Activated naive CD4-positive, alpha-beta T cell treated with anti-CD3 and anti-CD28 coated beads for 36 hours (primary cell): ENCODE results near the gene RHBDD1. TPM values are rescaled to one million over a fixed set of nuclear protein-coding genes. Genes with fewer than 3 reads are reported as not detected.
"Not testable (repeated sequence)": the region's sequence is repeated elsewhere in the genome, so short reads cannot be mapped to it uniquely, and the experiment has no call there.

Experiments used
- CTCF ChIA-PET: fragments of 350-600 bp; sonication (Branson Sonifier 250); formaldehyde crosslinking; loops from one replicate; lab custom pipeline; 2021; ENCODE audit warnings: antibody characterized with exemption; lab: Charles Lee
- DNase-seq: peaks from one replicate; pipeline ENCODE4 v3.0.0-alpha.2; 2020
- H3K27ac Mint-ChIP-seq: one replicate; pipeline ENCODE4 v1.8.0; 2021; ENCODE audit warnings: mild to moderate bottlenecking, mixed read lengths
- H3K27me3 Mint-ChIP-seq: one replicate; pipeline ENCODE4 v1.8.0; 2021; ENCODE audit warnings: low read depth, mixed read lengths
- H3K36me3 Mint-ChIP-seq: one replicate; pipeline ENCODE4 v1.8.0; 2021; ENCODE audit warnings: low read depth, mixed read lengths
- H3K4me1 Mint-ChIP-seq: one replicate; pipeline ENCODE4 v1.8.0; 2021; ENCODE audit warnings: low read depth, mixed read lengths
- H3K4me3 Mint-ChIP-seq: one replicate; pipeline ENCODE4 v1.8.0; 2021; ENCODE audit warnings: mild to moderate bottlenecking, moderate library complexity, mixed read lengths
- H3K9me3 Mint-ChIP-seq: one replicate; pipeline ENCODE4 v1.8.0; 2021; ENCODE audit warnings: mixed read lengths
- intact Hi-C: fragments of 100-400 bp; cut with micrococcal nuclease; formaldehyde crosslinking; loops from one replicate; pipeline ENCODE4 v1.15.1; 2023
- total RNA-seq, 2 experiments: library from RNA; stranded (reverse); gene quantifications; one replicate each; pipeline ENCODE4 v1.2.3, GENCODE V29; 2021

Gene RHBDD1
- total RNA-seq, 2 experiments from 2014 or later: 42.6 to 43.3 TPM

DNA sequence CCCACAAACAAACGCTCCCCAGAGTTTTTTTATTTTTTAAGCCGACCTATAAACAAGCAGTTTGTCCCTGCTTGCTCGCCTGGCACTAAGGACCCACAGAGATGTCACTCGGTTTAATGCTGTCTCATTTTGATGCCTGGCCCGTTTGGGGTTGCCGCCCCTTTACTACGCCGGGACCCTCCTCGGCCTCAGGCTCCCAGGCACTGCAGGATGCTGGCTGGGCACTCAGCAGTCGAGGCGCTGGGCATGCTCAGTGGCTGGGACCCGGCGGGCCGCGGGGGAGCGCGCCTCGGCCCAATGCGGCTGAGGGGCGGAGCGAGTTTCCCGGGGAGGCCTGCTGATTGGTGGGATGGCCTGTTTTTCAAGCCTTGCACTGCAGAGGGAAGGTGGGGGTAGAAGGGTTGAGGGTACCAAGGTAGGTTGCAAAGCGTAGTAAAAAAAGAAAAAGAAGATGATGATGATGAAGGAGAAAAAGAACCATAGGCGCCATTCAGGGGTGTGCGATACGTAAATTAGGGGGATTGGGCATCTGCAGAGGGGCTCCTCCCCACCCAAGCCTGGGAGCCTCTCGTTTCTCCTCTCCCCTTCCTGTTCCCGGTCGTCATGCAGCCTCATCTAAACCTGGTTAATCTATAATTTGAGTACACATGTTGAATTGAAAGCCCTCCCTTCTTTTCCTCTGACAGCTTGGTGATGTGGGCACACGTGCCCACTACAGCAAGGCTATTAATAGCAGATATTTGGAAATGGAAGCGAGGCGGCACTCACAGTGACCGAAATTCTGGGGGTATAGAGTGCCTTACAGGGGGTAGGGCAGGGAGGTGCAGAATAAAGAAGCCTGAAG is 34.7 kb upstream of the RHBDD1 start:
- H3K27ac Mint-ChIP-seq: peak overlapping the region; percentile 51
- no peaks in the 10 kb centered on the region for H3K9me3 Mint-ChIP-seq
- CTCF ChIA-PET: interaction anchor here (0.6 to 2.3 kb wide), 10 partner anchors 8 to 585 kb away, joined by 3 to 8 read pairs (median 5); no protein-coding TSS in a partner anchor
- peak; percentile 85 for DNase-seq
- peaks cover 17% of the 10 kb centered on the region for H3K4me1 Mint-ChIP-seq
- intact Hi-C loops: loop anchor here (1.0 to 5.0 kb wide), 3 partner anchors 34 to 436 kb away; no protein-coding TSS in a partner anchor
- H3K36me3 Mint-ChIP-seq: peaks cover 8% of the 10 kb centered on the region
- H3K4me3 Mint-ChIP-seq: peak overlapping the region; percentile 83
- peaks cover 7% of the 10 kb centered on the region for H3K27me3 Mint-ChIP-seq

GRCh38 chr2:226802573-226802972 is 33.3 kb upstream of the RHBDD1 start:
- H3K36me3 Mint-ChIP-seq: peaks cover 4% of the 10 kb centered on the region
- peaks cover 17% of the 10 kb centered on the region for H3K4me1 Mint-ChIP-seq
- DNase-seq: no peak
- no peak overlapping the region for H3K4me3 Mint-ChIP-seq
- H3K27me3 Mint-ChIP-seq: peaks cover 10% of the 10 kb centered on the region
- intact Hi-C loops: loop anchor here (1.0 to 5.0 kb wide), 7 partner anchors 183 to 1134 kb away; no protein-coding TSS in a partner anchor
- CTCF ChIA-PET: interaction anchor here (0.6 to 2.2 kb wide), 37 partner anchors 8 to 1137 kb away, joined by 3 to 14 read pairs (median 4); partner anchors contain the start of gene RHBDD1
- H3K27ac Mint-ChIP-seq: no peak overlapping the region
- no peaks in the 10 kb centered on the region for H3K9me3 Mint-ChIP-seq

- CTCF ChIA-PET: interaction anchor here (0.6 to 2.2 kb wide), 18 partner anchors 14 to 1134 kb away, joined by 3 to 14 read pairs (median 4); partner anchors contain the start of gene RHBDD1
- H3K27me3 Mint-ChIP-seq: peaks cover 15% of the 10 kb centered on the region
- DNase-seq: no peak
These were observed 32.4 kb upstream of the RHBDD1 start for GRCh38 chr2:226803410-226803809.

DNA sequence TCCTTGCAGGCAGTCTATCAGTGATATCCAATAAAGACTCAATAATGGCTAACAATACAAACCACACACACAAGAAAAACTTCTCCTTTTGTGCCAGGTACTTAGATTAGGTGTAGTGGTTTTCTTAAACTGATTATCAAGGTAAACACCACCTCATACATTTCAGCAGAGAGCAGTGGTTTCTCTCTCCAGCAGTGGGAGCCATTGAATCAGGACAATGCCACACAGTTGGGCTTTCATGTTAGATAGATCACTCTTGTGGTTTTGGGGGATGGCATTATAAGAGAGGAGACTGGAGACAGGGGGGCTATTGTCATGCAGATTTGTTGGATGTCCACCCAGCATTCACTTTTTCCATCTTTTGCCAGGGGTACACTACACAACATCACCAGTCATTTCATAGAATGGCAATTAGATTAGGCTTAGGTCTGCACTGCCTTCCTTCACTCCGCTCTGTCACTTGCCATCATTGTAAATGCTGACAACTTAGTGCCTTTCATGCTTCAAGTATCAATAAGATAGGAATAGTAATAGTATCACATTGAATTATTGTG is 22.6 kb upstream of the RHBDD1 start:
- CTCF ChIA-PET: no interaction called here
- Mint-ChIP-seq H3K36me3 (no peaks in the 10 kb centered on the region), H3K4me3 (no peak overlapping the region), H3K27ac (no peak overlapping the region), H3K9me3 (no peaks in the 10 kb centered on the region), H3K4me1 (no peaks in the 10 kb centered on the region), H3K27me3 (peaks cover 17% of the 10 kb centered on the region)
- peak; percentile 24 for DNase-seq
- intact Hi-C loops: loop anchor here (1.0 kb wide), 2 partner anchors 172 to 294 kb away; no protein-coding TSS in a partner anchor

More at GRCh38 chr2:226803410-226803809, 32.4 kb upstream of the RHBDD1 start:
- H3K4me3 Mint-ChIP-seq: no peak overlapping the region
- H3K4me1 Mint-ChIP-seq: peaks cover 17% of the 10 kb centered on the region
- H3K36me3 Mint-ChIP-seq: no peaks in the 10 kb centered on the region
- H3K27ac Mint-ChIP-seq: no peak overlapping the region
- no peaks in the 10 kb centered on the region for H3K9me3 Mint-ChIP-seq
- intact Hi-C loops: loop anchor here (5.0 kb wide), 2 partner anchors 316 to 434 kb away; no protein-coding TSS in a partner anchor

DNA sequence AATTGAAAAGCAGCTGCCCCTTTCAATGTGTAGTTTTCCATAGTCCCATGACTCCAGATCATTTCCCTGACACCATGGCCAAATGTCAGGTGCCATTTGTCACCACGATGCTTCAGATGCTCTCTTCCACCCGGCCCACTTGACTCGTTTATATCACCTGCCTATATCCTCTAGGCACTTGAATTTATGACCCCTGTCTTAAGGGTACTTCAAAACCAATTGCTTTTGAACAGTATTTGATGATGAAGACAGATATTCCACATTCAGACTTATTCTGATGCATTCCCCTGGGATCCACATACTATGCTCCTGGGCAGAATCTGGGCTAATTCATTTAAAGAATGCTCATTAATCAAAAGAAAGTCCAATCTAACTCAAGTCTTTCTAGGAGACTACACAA is 16.9 kb upstream of the RHBDD1 start:
- Mint-ChIP-seq H3K27me3 (peaks cover 13% of the 10 kb centered on the region), H3K36me3 (peaks cover 2% of the 10 kb centered on the region), H3K4me3 (no peak overlapping the region), H3K9me3 (peaks cover 3% of the 10 kb centered on the region), H3K4me1 (no peaks in the 10 kb centered on the region), H3K27ac (no peak overlapping the region)
- no peak for DNase-seq
- intact Hi-C loops: no loop called here
- CTCF ChIA-PET: no interaction called here

DNA sequence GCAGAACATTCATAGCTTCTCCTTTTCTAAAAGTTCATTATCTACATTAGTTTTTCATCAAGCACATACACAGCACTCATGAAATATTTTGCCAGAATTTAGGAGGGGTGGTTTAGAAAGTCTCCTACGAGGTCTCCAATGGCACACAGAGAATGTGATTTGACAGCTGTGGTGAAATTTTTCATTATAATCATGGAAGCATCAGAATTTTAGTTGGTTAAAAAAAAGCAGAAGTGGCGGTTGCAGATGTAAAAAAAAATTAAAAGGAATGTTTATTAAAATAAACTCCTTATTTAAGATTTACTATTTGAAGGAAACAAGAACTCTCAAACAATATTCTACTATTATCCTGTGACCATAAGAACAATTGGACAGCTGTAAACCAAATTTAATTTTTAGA is 10.8 kb upstream of the RHBDD1 start:
- Mint-ChIP-seq H3K36me3 (peaks cover 2% of the 10 kb centered on the region), H3K27ac (no peak overlapping the region), H3K27me3 (peaks cover 3% of the 10 kb centered on the region), H3K9me3 (peaks cover 3% of the 10 kb centered on the region), H3K4me3 (no peak overlapping the region), H3K4me1 (peaks cover 14% of the 10 kb centered on the region)
- CTCF ChIA-PET: interaction anchor here (0.6 kb wide), 1 partner anchor 18 kb away, joined by 3 read pairs; no protein-coding TSS in a partner anchor
- no peak for DNase-seq
- intact Hi-C loops: no loop called here

- intact Hi-C loops: no loop called here
- DNase-seq: no peak
- no peak overlapping the region for H3K27ac Mint-ChIP-seq
- CTCF ChIA-PET: interaction anchor here (1.2 kb wide), 1 partner anchor 26 kb away, joined by 4 read pairs; no protein-coding TSS in a partner anchor
- peaks cover 4% of the 10 kb centered on the region for H3K9me3 Mint-ChIP-seq
- no peaks in the 10 kb centered on the region for H3K27me3 Mint-ChIP-seq
- H3K4me1 Mint-ChIP-seq: peaks cover 29% of the 10 kb centered on the region
- H3K4me3 Mint-ChIP-seq: no peak overlapping the region
- H3K36me3 Mint-ChIP-seq: peaks cover 20% of the 10 kb centered on the region
These were observed 7.7 kb upstream of the RHBDD1 start for GRCh38 chr2:226828191-226828590.

DNA sequence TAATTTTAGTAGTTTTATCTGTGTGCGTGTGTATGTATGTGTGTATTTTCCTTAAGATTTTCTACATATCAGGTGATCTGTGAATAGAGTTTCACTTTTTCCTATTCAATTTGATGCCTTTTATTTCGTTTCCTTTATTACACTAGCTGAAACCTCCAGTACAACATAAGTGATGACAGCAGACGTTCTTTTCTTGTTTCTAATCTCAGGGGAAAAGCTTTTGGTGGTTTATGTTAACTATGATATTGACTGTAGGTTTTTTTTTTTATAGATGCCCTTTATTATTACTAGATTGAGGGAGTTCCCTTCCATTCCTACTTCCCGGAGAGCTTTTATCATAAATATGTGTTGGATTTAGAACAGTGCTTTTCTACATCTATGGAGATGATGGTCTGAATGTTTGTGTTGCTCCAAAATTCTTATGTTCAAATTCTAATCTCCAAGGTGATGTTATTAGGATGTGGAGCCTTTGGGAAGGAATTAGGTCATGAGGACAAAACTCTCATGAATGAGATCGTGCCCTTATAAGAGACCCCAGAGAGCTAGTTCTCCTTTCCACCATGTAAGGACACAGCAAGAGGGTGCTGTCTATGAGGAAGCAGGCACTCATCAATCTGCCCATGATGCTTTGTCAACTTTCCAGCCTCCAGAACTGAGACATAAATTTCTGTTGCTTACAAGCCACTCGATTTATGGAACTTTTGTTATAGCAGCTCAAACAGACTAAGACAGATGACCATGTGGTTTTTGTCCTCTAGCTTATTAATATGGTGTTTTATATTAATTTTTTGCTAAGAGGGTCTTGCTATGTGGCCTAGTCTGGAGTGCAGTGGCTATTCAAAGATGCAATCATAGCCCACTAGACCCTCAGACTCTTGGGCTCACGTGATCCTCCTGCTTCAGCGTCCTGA is 5.9 kb upstream of the RHBDD1 start:
- Mint-ChIP-seq H3K36me3 (peaks cover 21% of the 10 kb centered on the region), H3K4me1 (peaks cover 37% of the 10 kb centered on the region), H3K27ac (no peak overlapping the region), H3K9me3 (peaks cover 1% of the 10 kb centered on the region), H3K4me3 (no peak overlapping the region), H3K27me3 (no peaks in the 10 kb centered on the region)
- intact Hi-C loops: loop anchor here (5.0 kb wide), 1 partner anchor 542 kb away; no protein-coding TSS in a partner anchor
- DNase-seq: no peak
- CTCF ChIA-PET: interaction anchor here (0.7 kb wide), 1 partner anchor 359 kb away, joined by 3 read pairs; no protein-coding TSS in a partner anchor

- Mint-ChIP-seq H3K27me3 (no peaks in the 10 kb centered on the region), H3K36me3 (peaks cover 21% of the 10 kb centered on the region), H3K9me3 (peaks cover 1% of the 10 kb centered on the region), H3K4me1 (peaks cover 37% of the 10 kb centered on the region), H3K4me3 (no peak overlapping the region), H3K27ac (no peak overlapping the region)
- intact Hi-C loops: loop anchor here (5.0 kb wide), 1 partner anchor 541 kb away; no protein-coding TSS in a partner anchor
- CTCF ChIA-PET: no interaction called here
- no peak for DNase-seq
These were observed 4.6 kb upstream of the RHBDD1 start for GRCh38 chr2:226831266-226831665.

GRCh38 chr2:226832061-226832460 is 3.8 kb upstream of the RHBDD1 start:
- DNase-seq: no peak
- Mint-ChIP-seq H3K27ac (no peak overlapping the region), H3K4me1 (peaks cover 39% of the 10 kb centered on the region), H3K4me3 (no peak overlapping the region), H3K9me3 (peaks cover 1% of the 10 kb centered on the region), H3K36me3 (peaks cover 23% of the 10 kb centered on the region), H3K27me3 (no peaks in the 10 kb centered on the region)
- intact Hi-C loops: loop anchor here (5.0 kb wide), 1 partner anchor 540 kb away; no protein-coding TSS in a partner anchor
- CTCF ChIA-PET: interaction anchor here (0.7 kb wide), 1 partner anchor 30 kb away, joined by 3 read pairs; no protein-coding TSS in a partner anchor

DNA sequence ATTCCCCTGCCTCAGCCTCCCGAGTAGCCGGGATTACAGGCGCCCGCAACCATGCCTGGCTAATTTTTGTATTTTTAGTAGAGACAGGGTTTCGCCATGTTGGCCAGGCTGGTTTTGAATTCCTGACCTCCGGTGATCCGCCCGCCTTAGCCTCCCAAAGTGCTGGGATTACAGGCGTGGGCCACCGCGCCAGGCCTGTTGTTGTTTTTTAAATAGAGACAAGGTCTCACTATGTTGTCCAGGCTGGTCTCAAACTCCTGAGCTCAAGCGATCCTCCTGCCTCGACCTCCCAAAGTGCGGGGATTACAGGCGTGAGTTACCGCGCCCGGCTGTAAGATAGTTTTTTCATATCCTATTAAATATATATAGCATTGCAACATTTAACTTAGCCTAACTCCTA is 974 bp upstream of the RHBDD1 start:
- H3K4me3 Mint-ChIP-seq: peak overlapping the region; percentile 92
- intact Hi-C loops: loop anchor here (1.0 to 5.0 kb wide), 8 partner anchors 35 to 1908 kb away; partner anchors contain the start of gene DOCK10
- CTCF ChIA-PET: interaction anchor here (1.3 kb wide), 1 partner anchor 32 kb away, joined by 12 read pairs; no protein-coding TSS in a partner anchor
- H3K27ac Mint-ChIP-seq: peak overlapping the region; percentile 98
- H3K27me3 Mint-ChIP-seq, DNase-seq, H3K9me3 Mint-ChIP-seq: not testable (repeated sequence)
- peaks cover 28% of the 10 kb centered on the region for H3K36me3 Mint-ChIP-seq
- H3K4me1 Mint-ChIP-seq: peaks cover 51% of the 10 kb centered on the region
